Raji (cell line): ENCODE data around the gene CENPO.

Experiments
- POLR2A ChIP-seq: IDR thresholded peaks from 2 replicates; pipeline ENCODE4 v1.6.1; 2011; ENCODE audit warnings: low read depth, low read length, control low read depth; ENCODE audit not compliant: insufficient read depth

The CENPO gene

DNA sequence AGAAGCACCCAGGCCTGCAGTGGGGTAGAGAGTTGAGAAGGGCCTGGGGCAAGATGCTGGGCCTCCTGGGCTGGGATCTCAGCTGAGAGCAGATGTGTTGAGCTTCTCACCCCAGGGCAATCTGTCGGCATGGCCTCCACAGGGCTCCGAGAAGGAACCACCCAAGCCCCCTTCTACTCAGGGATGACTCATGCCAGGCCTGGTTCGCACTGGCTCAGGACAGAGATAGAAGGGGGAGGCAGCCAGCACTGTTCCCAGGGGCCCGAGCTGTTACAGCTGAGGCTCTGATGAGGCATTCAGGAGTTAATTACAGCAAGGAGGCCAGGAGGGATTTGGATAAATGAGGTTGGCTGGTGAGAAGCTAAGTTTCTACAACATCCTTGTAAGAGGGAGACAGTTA, 62.5 kb downstream of the CENPO start:
- no peak for TF ChIP-seq POLR2A

DNA sequence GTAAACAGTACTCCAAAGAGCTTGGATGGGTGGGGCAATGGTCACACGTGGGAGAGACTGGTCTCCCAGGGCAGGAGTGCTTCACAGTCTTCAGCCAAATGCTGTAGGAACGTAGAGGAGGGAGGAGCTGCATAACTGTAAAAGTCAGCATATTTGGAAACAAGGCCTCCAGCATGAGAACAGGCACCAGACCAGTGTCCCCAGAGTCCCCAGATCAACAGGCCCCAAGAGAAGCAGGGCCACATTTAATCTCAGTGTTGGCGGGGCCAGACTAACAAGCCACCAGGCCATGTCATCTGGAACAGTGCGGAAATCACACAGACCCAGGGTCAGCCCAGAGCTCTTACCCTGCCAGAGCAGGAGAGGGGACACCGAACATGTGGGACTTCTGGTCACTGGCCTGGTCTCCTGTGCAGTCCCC, 63.6 kb downstream of the CENPO start:
- no peak for TF ChIP-seq POLR2A

DNA sequence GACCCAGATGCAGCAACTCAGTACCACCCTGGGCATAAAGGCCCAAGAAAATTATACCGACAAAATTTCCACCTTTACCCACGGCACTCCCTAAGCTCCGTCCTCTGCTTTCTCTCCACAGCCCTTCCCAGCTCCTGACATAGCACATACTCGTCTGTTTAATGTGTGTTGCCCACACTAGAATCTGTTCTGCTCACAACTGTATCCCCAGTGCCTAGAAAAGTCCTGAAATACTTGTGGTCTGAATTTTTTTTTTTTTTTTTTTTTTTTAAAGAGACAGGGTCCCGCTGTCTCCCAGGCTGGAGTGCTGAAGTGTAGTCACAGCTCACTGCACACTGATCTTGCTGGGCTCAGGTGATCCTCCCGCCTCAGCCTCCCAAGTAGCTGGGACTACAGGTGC, 64.5 kb downstream of the CENPO start:
- no peak for TF ChIP-seq POLR2A

DNA sequence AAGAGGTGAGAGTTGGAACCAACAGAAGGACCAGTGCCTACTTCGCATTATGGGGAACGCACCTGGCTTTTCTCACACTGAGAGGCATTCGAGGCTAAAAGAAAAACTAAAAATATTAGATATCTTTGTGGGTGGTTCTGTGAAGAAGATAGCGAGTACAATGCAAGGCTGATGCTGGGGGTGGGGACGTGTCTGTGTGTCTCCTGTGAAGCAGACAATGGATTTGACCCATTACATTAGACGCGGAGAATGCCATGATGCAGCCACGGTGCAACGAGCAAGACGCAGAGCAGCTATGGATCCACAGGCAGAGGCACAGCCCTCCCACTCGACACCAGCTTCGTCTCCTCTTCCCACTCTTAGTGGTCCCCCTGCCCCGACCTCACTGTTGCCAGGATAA, 65.8 kb downstream of the CENPO start:
- no peak for TF ChIP-seq POLR2A

DNA sequence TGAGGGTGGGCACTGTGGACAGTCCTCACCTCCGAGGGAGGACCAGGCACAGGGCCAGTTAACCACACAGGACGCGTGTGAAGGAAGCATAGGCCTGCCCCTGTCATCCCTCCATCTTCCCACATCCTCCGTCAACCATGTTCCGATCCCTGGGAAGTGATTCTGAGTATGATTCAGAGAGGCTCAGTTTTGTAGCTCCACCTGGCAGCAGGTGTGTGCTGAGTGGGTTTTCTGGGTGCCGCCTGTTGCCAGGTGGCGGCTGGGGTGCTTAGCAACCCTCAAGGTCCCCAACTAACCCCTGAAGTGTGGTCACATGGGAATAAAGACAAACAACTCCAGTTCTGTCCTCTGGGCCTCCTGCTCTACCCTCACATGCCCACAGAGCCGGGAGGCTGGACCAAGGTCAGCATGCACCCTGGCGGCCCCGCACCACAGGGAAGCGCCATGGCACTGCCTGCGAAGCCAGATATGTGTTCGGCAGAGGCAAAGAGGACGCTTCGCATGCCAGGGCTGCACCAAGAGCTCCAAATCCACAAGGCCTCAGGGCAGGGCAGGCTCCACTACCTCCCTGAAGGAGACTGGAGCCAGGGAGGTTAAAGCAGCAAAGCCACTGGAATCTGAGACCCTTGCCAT, 66.9 kb downstream of the CENPO start:
- no peak for TF ChIP-seq POLR2A

DNA sequence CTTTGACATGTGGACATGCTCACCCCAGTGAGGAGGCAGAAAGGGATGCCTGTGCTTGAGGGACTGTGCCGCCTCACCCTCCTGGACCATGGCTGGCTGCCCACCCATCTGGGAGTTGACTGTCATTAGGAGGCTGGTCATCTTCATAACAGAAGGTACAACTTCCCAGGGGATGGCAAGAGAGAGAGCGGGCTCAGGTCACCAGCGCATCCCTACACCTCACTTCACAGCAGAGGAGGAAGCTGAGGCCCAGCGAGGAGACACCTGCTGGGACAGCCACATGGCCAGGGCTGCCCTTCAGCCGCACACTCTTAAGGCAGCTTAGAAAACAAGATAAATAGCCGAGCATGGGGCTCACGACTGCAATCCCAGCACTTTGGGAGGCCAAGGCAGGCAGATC, 67.4 kb downstream of the CENPO start:
- no peak for TF ChIP-seq POLR2A

DNA sequence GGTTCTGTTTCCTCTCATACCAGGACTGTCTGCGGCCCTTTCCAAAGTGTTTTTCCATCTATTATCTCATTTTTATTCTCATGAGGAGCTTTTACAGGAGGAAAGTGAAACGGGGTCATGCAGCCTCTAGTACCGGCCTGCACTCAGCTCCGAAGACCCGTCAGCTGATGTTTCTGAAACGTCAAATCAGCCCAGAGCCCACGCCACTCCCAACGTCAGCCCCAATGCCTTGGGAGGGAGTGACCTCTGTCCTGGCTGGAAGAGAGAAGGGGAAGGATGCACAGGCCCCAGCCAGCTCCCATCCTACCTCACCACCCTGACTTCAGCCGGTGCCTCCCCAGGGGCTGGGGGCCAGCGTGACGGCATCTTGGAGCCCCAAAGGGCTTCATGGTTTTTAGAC, 68.3 kb downstream of the CENPO start:
- TF ChIP-seq POLR2A = no peak

DNA sequence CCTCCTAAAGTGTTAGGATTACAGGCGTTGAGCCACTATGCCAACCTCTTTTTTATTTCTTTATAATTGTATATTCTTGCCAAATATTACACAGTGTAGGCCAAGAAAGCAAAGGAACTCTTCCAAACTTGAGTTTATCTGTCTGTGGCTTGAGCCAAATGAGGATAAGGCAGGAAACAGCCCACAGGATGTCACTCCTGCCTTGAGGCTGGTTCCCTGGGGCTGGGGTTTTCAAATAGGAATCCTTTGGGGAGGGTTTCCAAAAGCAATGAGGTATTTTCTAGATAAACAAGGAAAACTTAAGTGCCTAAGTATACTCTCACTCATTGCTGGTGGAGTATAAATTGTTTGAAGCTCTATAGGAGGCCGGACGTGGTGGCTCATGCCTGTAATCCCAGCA, 70.4 kb downstream of the CENPO start:
- no peak for TF ChIP-seq POLR2A

DNA sequence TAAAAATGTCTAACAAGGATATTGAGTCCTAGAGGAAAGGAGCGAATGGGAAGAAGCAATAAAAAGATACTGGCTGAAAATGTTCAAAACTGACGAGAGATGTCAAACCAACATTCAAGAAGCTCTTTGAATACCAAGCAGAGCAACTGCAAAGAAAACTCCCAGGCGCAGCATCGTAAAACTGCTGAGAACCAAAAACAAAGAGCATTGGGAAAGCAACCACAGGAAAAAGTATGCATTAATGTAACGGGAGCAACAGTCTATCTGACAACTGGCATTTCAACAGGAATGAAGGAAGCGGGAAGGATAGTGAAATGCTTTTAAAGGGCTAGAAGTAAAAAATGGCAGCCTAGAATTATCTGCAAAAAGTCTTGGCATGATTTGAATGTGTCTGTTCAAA, 73.7 kb downstream of the CENPO start:
- no peak for TF ChIP-seq POLR2A

DNA sequence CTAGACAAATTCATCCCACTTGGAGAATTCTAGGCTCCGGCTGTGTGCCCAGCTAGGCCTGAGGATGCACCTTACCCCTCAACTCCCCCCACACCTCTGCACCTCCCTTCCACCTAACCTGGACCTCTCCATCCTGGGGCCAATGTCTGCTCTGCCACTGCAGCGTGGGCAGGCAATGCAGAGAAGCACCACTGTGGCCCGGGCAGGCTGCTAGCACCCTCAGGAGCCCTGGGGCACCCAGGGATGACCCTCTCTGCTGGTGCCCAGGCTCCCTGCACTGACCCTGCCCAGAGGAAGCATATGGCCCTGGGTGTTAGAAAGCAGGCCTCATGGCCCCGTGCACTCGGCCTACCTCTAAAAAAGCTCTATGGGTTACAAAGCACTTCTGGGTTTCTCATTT, 77.2 kb downstream of the CENPO start:
- TF ChIP-seq POLR2A = no peak

DNA sequence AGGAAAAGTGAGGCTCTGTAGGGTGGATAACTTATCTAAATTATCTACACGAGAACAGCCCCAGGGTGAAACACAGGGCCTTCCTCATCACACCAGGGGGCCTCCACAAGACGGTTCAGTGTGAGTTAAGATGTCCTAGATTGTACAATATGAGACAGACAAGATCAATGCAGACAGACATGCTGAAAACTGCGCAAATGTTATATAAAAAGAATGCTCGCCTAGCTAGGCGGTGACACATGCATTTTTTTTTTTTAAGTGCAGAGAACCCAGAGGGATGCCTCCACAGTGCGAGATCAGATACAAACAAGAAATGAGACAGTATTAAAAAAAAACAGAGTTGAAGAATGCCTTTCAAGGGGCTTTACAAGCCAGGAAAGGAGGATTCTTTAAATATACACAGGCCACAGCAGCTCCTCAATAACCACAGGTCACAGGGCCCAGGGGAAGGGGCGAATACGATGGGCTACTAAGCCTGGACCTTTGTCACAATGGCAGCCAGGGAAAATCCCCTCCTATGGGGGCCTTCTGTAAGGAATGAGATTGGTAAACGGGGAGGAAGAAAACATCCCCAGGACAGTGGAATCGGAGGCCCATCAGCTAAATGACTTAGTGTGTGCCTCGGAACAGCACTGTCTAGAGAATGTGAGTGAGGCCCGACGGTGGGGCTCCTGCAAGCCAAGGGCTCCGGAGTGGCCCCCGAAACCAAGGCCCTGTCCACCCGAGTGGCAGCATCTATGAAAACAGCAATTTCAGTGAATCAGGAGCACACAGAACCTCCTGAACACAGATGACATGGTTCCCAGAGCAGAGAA, 77.9 kb downstream of the CENPO start:
- no peak for TF ChIP-seq POLR2A

DNA sequence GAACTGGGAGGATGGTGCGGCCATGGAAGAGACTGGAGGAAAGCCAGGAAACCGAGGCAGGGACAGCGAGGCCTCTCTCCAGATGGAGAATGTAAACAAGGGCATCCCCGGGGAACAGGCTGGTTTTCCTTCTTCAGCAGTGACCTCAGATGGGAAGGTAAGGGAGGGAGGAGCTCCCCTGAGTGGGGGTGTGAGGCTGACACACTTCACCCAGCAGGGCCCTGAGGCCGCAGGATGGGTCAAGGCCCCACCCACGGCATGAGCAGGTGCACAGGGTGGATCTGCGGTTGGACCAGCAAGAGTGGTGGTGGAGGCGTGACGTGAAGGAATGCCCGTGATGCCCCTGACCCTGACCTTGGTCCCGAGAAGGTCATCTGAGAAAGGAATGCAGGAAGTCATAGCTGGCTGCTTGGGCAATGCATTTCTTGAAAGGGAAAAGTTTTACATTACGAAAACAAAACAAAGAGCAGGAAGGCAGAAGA, 78.7 kb downstream of the CENPO start:
- no peak for TF ChIP-seq POLR2A
